ENCODE results near the gene FSD2. TPM values are rescaled to one million over a fixed set of nuclear protein-coding genes. Genes with fewer than 3 reads are reported as not detected.
A peak's percentile ranks its signal among the peaks of the same experiment; 100 is the strongest.

FSD2 gene
- total RNA-seq, 1 experiment from 2014 or later, result not detected

- Histone ChIP-seq H3K9me2 (ENCODE audit: insufficient read depth) (no peaks in the 10 kb centered on the region), H4K20me1 (ENCODE audit: insufficient read depth) (no peaks in the 10 kb centered on the region), H3K4me2 (no peak overlapping the region), H3K27me3 (ENCODE audit: insufficient read depth, low read depth) (no peaks in the 10 kb centered on the region), H3K9me3 (ENCODE audit: insufficient read depth, low read depth) (no peaks in the 10 kb centered on the region), H3K36me3 (ENCODE audit: low read depth) (peaks cover 14% of the 10 kb centered on the region), H3K4me1 (replicated peaks; ENCODE audit: insufficient read depth) (peaks cover 22% of the 10 kb centered on the region), H2AFZ (no peak overlapping the region), H3K79me2 (ENCODE audit: low read depth) (no peaks in the 10 kb centered on the region), H3F3A (ENCODE audit: insufficient read depth, low read depth) (peaks cover 17% of the 10 kb centered on the region), H3K27ac (no peak overlapping the region), H3K4me3 (no peak overlapping the region)
- intact Hi-C loops (cut with micrococcal nuclease; ENCODE audit: unreplicated experiment), result no loop called here
- POLR2A ChIA-PET (ENCODE audit: unreplicated experiment), result no interaction called here
- DNase-seq, result no peak
- CTCF ChIA-PET, result no interaction called here
- BruUV-seq (replicated peaks), result no TSS peak
- TF ChIP-seq CTCF (conservative IDR thresholded peaks at IDR 0.05), result no peak
- no peak for TF ChIP-seq EZH2 (IDR thresholded peaks at IDR 0.05; ENCODE audit: low read depth)
These were observed 29.6 kb upstream of the FSD2 start for GRCh38 chr15:82835391-82835917.

- intact Hi-C loops (cut with micrococcal nuclease; ENCODE audit: unreplicated experiment), result no loop called here
- DNase-seq, result no peak
- POLR2A ChIA-PET (ENCODE audit: unreplicated experiment), result interaction anchor here (0.8 kb wide), 1 partner anchor 39 kb away, joined by 10 read pairs; no protein-coding TSS in a partner anchor
- no TSS peak for BruUV-seq (replicated peaks)
- TF ChIP-seq CTCF (conservative IDR thresholded peaks at IDR 0.05), result no peak
- no peak for TF ChIP-seq EZH2 (IDR thresholded peaks at IDR 0.05; ENCODE audit: low read depth)
- peak overlapping the region; percentile 47; the same call in 1 of the 2 replicates for H3K4me2 ChIP-seq
- H4K20me1 ChIP-seq (ENCODE audit: insufficient read depth), result no peaks in the 10 kb centered on the region
- CTCF ChIA-PET, result interaction anchor here (0.6 to 1.1 kb wide), 2 partner anchors 22 to 178 kb away, joined by 4 to 12 read pairs; partner anchors contain the start of gene C15orf40
- H3K9me2 ChIP-seq (ENCODE audit: insufficient read depth), result no peaks in the 10 kb centered on the region
- no peaks in the 10 kb centered on the region for H3K27me3 ChIP-seq (ENCODE audit: insufficient read depth, low read depth)
- no peaks in the 10 kb centered on the region for H3K79me2 ChIP-seq (ENCODE audit: low read depth)
- peaks cover 22% of the 10 kb centered on the region for H3K4me1 ChIP-seq (replicated peaks; ENCODE audit: insufficient read depth)
- peak overlapping the region; percentile 65 for H3K27ac ChIP-seq
- H2AFZ ChIP-seq, result no peak overlapping the region
- H3K9me3 ChIP-seq (ENCODE audit: insufficient read depth, low read depth), result no peaks in the 10 kb centered on the region
- no peak overlapping the region for H3K4me3 ChIP-seq
- H3F3A ChIP-seq (ENCODE audit: insufficient read depth, low read depth), result peaks cover 17% of the 10 kb centered on the region
- peaks cover 14% of the 10 kb centered on the region for H3K36me3 ChIP-seq (ENCODE audit: low read depth)
These were observed 27.5 kb upstream of the FSD2 start for GRCh38 chr15:82833362-82833682.

GRCh38 chr15:82832601-82833361, 26.9 kb upstream of the FSD2 start:
- Histone ChIP-seq H4K20me1 (ENCODE audit: insufficient read depth) (no peaks in the 10 kb centered on the region), H3F3A (ENCODE audit: insufficient read depth, low read depth) (peaks cover 17% of the 10 kb centered on the region), H3K36me3 (ENCODE audit: low read depth) (peaks cover 14% of the 10 kb centered on the region), H3K4me3 (no peak overlapping the region), H3K27ac (peak overlapping the region; percentile 65), H3K79me2 (ENCODE audit: low read depth) (no peaks in the 10 kb centered on the region), H3K4me2 (peak overlapping the region; percentile 47), H3K4me1 (replicated peaks; ENCODE audit: insufficient read depth) (peaks cover 22% of the 10 kb centered on the region), H3K27me3 (ENCODE audit: insufficient read depth, low read depth) (no peaks in the 10 kb centered on the region), H3K9me3 (ENCODE audit: insufficient read depth, low read depth) (no peaks in the 10 kb centered on the region), H2AFZ (no peak overlapping the region), H3K9me2 (ENCODE audit: insufficient read depth) (no peaks in the 10 kb centered on the region)
- CTCF ChIA-PET, result interaction anchor here (0.6 to 1.1 kb wide), 3 partner anchors 23 to 179 kb away, joined by 3 to 12 read pairs (median 4); partner anchors contain the start of gene C15orf40
- POLR2A ChIA-PET (ENCODE audit: unreplicated experiment), result interaction anchor here (0.5 to 0.8 kb wide), 5 partner anchors 10 to 292 kb away, joined by 3 to 10 read pairs (median 3); partner anchors contain the start of gene RPS17
- DNase-seq, result peak; percentile 51 to 87
- BruUV-seq (replicated peaks), result no TSS peak
- no peak for TF ChIP-seq EZH2 (IDR thresholded peaks at IDR 0.05; ENCODE audit: low read depth)
- no peak; the same call in 1 of the 2 replicates for TF ChIP-seq CTCF (conservative IDR thresholded peaks at IDR 0.05)
- intact Hi-C loops (cut with micrococcal nuclease; ENCODE audit: unreplicated experiment), result no loop called here
